Body of pancreas (tissue), 4 donors: ENCODE measurements around the gene HOXD12.
A peak's percentile ranks its signal among the peaks of the same experiment; 100 is the strongest.

Experiments used
- CTCF ChIP-seq, 7 experiments: fragments of 450-650 bp in 4 of 7; fragments of 200-600 bp in 3 of 7; sonication (generic) in 3 of 7; IDR thresholded peaks; one replicate each; pipeline ENCODE4 v1.5.1; 2016 to 2019; ENCODE audit warnings: antibody characterized with exemption in 7 of 7
- POLR2A ChIP-seq, 3 donors: fragments of 450-650 bp; IDR thresholded peaks; one replicate each; pipeline ENCODE4 v1.6.1; 2016; ENCODE audit warnings: antibody characterized with exemption in 3 of 3, mild to moderate bottlenecking in 2 of 3

GRCh38 chr2:176111309-176111663, 11.7 kb downstream of the HOXD12 start:
- TF ChIP-seq CTCF (IDR thresholded peaks at IDR 0.05) (peak in 6 of 7 experiments; percentile 28 to 38 (median 34)), POLR2A (IDR thresholded peaks at IDR 0.05) (no peak)
